NCI-H128 (cell line): ENCODE data around the gene LILRB1.
"Not testable (repeated sequence)": the region's sequence is repeated elsewhere in the genome, so short reads cannot be mapped to it uniquely, and the experiment has no call there.

Experiments
- DNase-seq: peaks from one replicate; lab custom pipeline; 2025; ENCODE audit not compliant: unreplicated experiment; lab: John Stamatoyannopoulos, UW

LILRB1 gene

GRCh38 chr19:54624934-54625730 is 5.2 kb upstream of the LILRB1 start:
- not testable (repeated sequence) for DNase-seq

GRCh38 chr19:54626757-54627156 is 3.5 kb upstream of the LILRB1 start:
- DNase-seq = no peak

GRCh38 chr19:54627912-54628311 is 2.4 kb upstream of the LILRB1 start:
- not testable (repeated sequence) for DNase-seq

- no peak for DNase-seq
Measured at GRCh38 chr19:54630782-54631181, 498 bp downstream of the LILRB1 start.

GRCh38 chr19:54631489-54632337 is 1.4 kb downstream of the LILRB1 start:
- DNase-seq = not testable (repeated sequence)

- not testable (repeated sequence) for DNase-seq
Measured at GRCh38 chr19:54632517-54632916, 2.2 kb downstream of the LILRB1 start.

- no peak for DNase-seq
Measured at GRCh38 chr19:54633401-54633800, 3.1 kb downstream of the LILRB1 start.

- DNase-seq = not testable (repeated sequence)
Measured at GRCh38 chr19:54636081-54636480, 5.8 kb downstream of the LILRB1 start.

- DNase-seq = no peak
Measured at GRCh38 chr19:54638683-54639082, 8.4 kb downstream of the LILRB1 start.

- DNase-seq = not testable (repeated sequence)
Measured at GRCh38 chr19:54642953-54643352, 12.7 kb downstream of the LILRB1 start.

GRCh38 chr19:54643583-54643982 is 13.3 kb downstream of the LILRB1 start:
- not testable (repeated sequence) for DNase-seq

- DNase-seq = no peak
Measured at GRCh38 chr19:54644056-54644455, 13.8 kb downstream of the LILRB1 start.

- DNase-seq = no peak
Measured at GRCh38 chr19:54646331-54646841, 16.1 kb downstream of the LILRB1 start.

- DNase-seq = no peak
Measured at GRCh38 chr19:54648129-54648528, 17.8 kb downstream of the LILRB1 start.

GRCh38 chr19:54650108-54650655 is 19.9 kb downstream of the LILRB1 start:
- no peak for DNase-seq

GRCh38 chr19:54653181-54653809 is 23.0 kb downstream of the LILRB1 start:
- DNase-seq = no peak

GRCh38 chr19:54654447-54655321 is 24.4 kb downstream of the LILRB1 start:
- no peak for DNase-seq

- no peak for DNase-seq
Measured at GRCh38 chr19:54659300-54659699, 29.0 kb downstream of the LILRB1 start.

GRCh38 chr19:54660306-54660705 is 30.0 kb downstream of the LILRB1 start:
- DNase-seq = no peak

- DNase-seq = no peak
Measured at GRCh38 chr19:54660964-54661363, 30.7 kb downstream of the LILRB1 start.
